Esophagus muscularis mucosa (tissue), 4 donors: ENCODE data around the gene FBXO48. TPM values are rescaled to one million over a fixed set of nuclear protein-coding genes. Genes with fewer than 3 reads are reported as not detected.

Source experiments
- DNase-seq: peaks from one replicate; pipeline ENCODE4 v3.0.0-alpha.2; 2017; ENCODE audit errors: extremely low spot score
- H3K27ac ChIP-seq, 4 donors: fragments of 200-600 bp; sonication (generic); replicated peaks in 1 of 4; 1 replicate in 3 of 4; 2 replicates in 1 of 4; pipeline ENCODE4 v1.5.1; 2016 to 2019; ENCODE audit warnings: mild to moderate bottlenecking in 1 of 4
- H3K27me3 ChIP-seq, 4 donors: fragments of 200-600 bp; sonication (generic); one replicate each; pipeline versions ENCODE4 v1.5.1 to v1.6.0; 2016 to 2019
- H3K36me3 ChIP-seq, 4 donors: fragments of 200-600 bp; sonication (generic); one replicate each; pipeline ENCODE4 v1.5.1; 2016 to 2019
- H3K4me1 ChIP-seq, 4 donors: fragments of 200-600 bp; sonication (generic); one replicate each; pipeline ENCODE4 v1.5.1; 2016 to 2019
- H3K4me3 ChIP-seq, 4 donors: fragments of 200-600 bp; sonication (generic); 1 replicate in 2 of 4; 2 replicates in 2 of 4; pipeline ENCODE4 v1.5.1; 2016 to 2019; ENCODE audit warnings: mild to moderate bottlenecking in 4 of 4, moderate library complexity in 1 of 4
- H3K9me3 ChIP-seq, 4 donors: fragments of 200-600 bp; sonication (generic); 1 replicate in 3 of 4; 2 replicates in 1 of 4; pipeline ENCODE4 v1.5.1; 2016 to 2019
- EP300 ChIP-seq: sonication (generic); formaldehyde crosslinking; IDR thresholded peaks from one replicate; pipeline ENCODE4 v1.6.1; 2017; ENCODE audit warnings: antibody characterized with exemption
- POLR2A ChIP-seq: fragments of 450-650 bp; IDR thresholded peaks from one replicate; pipeline ENCODE4 v1.6.1; 2017; ENCODE audit warnings: antibody characterized with exemption, moderate library complexity, mild to moderate bottlenecking, low read depth
- POLR2AphosphoS5 ChIP-seq, 2 donors: sonication (generic); formaldehyde crosslinking; IDR thresholded peaks; one replicate each; pipeline ENCODE4 v1.6.1; 2017; ENCODE audit warnings: antibody characterized with exemption in 2 of 2
- WGBS: methylation state at CpG from one replicate; pipeline ENCODE4 v1.1.5; 2018; 5-methylcytosine and 5-hydroxymethylcytosine counted together
- intact Hi-C: fragments of 100-400 bp; cut with DNase I; formaldehyde crosslinking; loops from one replicate; pipeline ENCODE4 v1.15.1; 2023
- total RNA-seq, 4 donors: library from RNA; depleted of rRNA; stranded (reverse); fragments of >200 nt; gene quantifications; one replicate each; pipeline versions ENCODE4 v1.1.0 to v1.2.1, GENCODE V29; 2016
- TF ChIP-seq, protein P1 (sequence below), 3 experiments: fragments of 200-600 bp in 2 of 3; fragments of 450-650 bp in 1 of 3; sonication (generic) in 2 of 3; IDR thresholded peaks; one replicate each; pipeline ENCODE4 v1.5.1; 2017 to 2019; ENCODE audit warnings: antibody characterized with exemption in 3 of 3, mild to moderate bottlenecking in 2 of 3, moderate library complexity in 1 of 3

FBXO48 gene
- total RNA-seq, 4 donors from 2014 or later = 0.33 to 0.83 (median 0.59) TPM

DNA sequence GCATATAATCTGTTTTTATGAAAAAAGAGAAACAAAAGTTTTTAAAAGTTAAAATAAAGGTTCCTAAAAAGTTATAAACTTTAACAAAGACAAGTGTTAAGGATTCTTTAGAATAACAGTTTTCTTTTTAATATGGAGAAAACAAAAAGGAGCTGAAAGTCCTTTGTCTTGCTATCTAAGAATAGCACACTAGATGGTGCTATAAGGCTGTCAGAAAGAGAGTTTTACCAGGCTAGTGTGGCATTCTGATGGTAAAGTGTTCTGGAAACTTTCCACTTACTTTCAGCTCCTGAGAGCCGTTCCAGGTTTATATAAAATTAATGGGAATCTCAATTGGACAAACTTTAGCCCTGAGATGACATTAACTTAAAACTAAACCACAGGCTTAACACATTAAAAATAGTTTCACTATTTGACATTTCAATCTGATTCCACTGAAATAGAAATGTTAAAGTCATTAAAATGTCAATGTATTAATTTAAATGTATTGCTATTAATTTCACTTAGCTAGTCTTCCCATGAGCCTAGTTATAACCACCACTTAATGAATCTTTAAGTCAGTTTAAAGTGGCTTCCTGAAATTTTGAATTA lies 3.7 kb downstream of the FBXO48 start:
- intact Hi-C loops = no loop called here
- no peak for DNase-seq
- WGBS = 0% methylated on average over 1 of the region's 1 CpG
- no peak overlapping the region for H3K27ac ChIP-seq
- no peaks in the 10 kb centered on the region for H3K9me3 ChIP-seq
- H3K4me1 ChIP-seq = peaks cover 10 to 23% (median 16%) of the 10 kb centered on the region in 4 donors
- H3K4me3 ChIP-seq = no peak overlapping the region
- TF ChIP-seq EP300 (no peak), POLR2A (no peak), POLR2AphosphoS5 (IDR thresholded peaks at IDR 0.05) (no peak)
- TF ChIP-seq, protein P1, sequence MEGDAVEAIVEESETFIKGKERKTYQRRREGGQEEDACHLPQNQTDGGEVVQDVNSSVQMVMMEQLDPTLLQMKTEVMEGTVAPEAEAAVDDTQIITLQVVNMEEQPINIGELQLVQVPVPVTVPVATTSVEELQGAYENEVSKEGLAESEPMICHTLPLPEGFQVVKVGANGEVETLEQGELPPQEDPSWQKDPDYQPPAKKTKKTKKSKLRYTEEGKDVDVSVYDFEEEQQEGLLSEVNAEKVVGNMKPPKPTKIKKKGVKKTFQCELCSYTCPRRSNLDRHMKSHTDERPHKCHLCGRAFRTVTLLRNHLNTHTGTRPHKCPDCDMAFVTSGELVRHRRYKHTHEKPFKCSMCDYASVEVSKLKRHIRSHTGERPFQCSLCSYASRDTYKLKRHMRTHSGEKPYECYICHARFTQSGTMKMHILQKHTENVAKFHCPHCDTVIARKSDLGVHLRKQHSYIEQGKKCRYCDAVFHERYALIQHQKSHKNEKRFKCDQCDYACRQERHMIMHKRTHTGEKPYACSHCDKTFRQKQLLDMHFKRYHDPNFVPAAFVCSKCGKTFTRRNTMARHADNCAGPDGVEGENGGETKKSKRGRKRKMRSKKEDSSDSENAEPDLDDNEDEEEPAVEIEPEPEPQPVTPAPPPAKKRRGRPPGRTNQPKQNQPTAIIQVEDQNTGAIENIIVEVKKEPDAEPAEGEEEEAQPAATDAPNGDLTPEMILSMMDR (IDR thresholded peaks at IDR 0.05) = peak; percentile 67 to 83 (median 74)
- H3K27me3 ChIP-seq = no peaks in the 10 kb centered on the region
- H3K36me3 ChIP-seq = no peaks in the 10 kb centered on the region

DNA sequence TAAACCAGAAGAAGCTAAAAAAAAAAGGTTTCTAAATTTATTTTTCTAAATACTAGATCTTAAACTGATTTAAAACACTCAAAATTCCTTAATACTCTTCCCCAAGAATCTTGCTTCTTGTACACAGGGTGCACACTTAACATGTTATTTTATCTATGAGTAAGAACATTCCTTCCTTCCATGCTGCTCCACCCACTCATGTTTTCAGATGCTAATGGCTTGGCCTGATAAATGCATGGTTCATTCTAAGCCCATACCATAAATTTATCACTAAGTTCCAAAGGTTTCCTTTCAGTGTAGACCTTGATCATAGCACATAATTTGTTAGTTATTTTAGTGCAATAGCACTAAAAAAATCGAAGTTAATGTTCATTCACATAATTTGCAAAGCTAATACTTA lies 8.1 kb downstream of the FBXO48 start:
- 61% methylated on average over 1 of the region's 1 CpG for WGBS
- Histone ChIP-seq H3K4me1 (peaks cover 0 to 5% (median 2%) of the 10 kb centered on the region in 4 donors), H3K4me3 (no peak overlapping the region), H3K27me3 (no peaks in the 10 kb centered on the region), H3K9me3 (no peaks in the 10 kb centered on the region), H3K36me3 (no peaks in the 10 kb centered on the region), H3K27ac (no peak overlapping the region)
- TF ChIP-seq POLR2AphosphoS5 (IDR thresholded peaks at IDR 0.05) (no peak), EP300 (no peak), POLR2A (no peak)
- TF ChIP-seq, protein P1 (IDR thresholded peaks at IDR 0.05) = no peak
- no peak for DNase-seq
- intact Hi-C loops = no loop called here

DNA sequence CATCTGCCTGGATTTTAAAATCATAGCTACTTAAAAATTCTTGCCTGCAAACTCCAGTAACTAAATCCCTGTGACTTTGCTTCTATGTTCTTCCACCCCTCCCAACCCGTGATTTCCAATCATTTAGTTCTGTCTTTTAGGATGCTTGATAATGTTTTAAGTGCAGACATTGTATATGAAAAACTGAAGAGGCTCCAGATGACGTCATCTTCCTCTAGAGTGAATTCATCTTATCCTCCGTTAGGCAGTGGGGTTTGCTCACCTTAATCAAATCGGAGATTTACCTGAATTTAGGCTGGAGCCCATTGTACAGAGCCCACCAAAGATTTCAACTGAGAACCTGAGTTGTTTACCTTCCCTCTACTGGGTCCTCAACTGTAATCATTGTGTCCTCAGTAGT lies 10.9 kb downstream of the FBXO48 start:
- intact Hi-C loops = no loop called here
- no peaks in the 10 kb centered on the region for H3K9me3 ChIP-seq
- TF ChIP-seq EP300 (no peak), POLR2A (no peak), POLR2AphosphoS5 (IDR thresholded peaks at IDR 0.05) (no peak)
- TF ChIP-seq, protein P1 (IDR thresholded peaks at IDR 0.05) = no peak
- no peaks in the 10 kb centered on the region for H3K27me3 ChIP-seq
- H3K4me3 ChIP-seq = no peak overlapping the region
- 85% methylated on average over 4 of the region's 4 CpGs for WGBS
- no peaks in the 10 kb centered on the region for H3K36me3 ChIP-seq
- H3K4me1 ChIP-seq = no peaks in the 10 kb centered on the region
- DNase-seq = no peak
- no peak overlapping the region for H3K27ac ChIP-seq

DNA sequence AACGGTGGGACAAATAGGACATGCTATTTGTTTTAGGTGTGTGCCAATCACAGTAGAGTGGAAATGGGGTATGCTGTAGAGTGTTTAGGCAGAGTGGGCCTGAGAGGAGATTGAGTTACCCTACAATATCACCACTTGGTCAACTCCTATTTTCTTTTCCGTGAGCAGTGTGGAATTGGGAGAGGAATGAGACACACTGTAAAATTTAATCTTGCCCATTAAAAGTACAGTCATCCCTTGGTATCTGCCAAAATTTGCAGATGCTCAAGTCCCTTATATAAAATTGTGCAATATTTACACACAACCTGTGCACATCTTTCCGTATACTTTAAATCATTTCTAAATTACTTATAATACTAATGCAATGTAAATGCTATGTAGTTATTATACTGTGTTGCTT lies 12.4 kb downstream of the FBXO48 start:
- TF ChIP-seq POLR2AphosphoS5 (IDR thresholded peaks at IDR 0.05) = no peak
- no peak for TF ChIP-seq POLR2A
- TF ChIP-seq, protein P1 (IDR thresholded peaks at IDR 0.05) = no peak
- no peak for TF ChIP-seq EP300
- no peaks in the 10 kb centered on the region for H3K4me1 ChIP-seq
- no peak overlapping the region for H3K27ac ChIP-seq
- no peaks in the 10 kb centered on the region for H3K36me3 ChIP-seq
- no peaks in the 10 kb centered on the region for H3K27me3 ChIP-seq
- H3K9me3 ChIP-seq = no peaks in the 10 kb centered on the region
- no peak overlapping the region for H3K4me3 ChIP-seq
- DNase-seq = no peak
- 91% methylated on average over 3 of the region's 3 CpGs for WGBS
- intact Hi-C loops = no loop called here
